Fibroblast of lung (primary cell): ENCODE data around the gene GNAL. TPM values are rescaled to one million over a fixed set of nuclear protein-coding genes. Genes with fewer than 3 reads are reported as not detected.

ENCODE experiments used
- DNase-seq, 2 donors: peaks; one replicate each; pipeline versions ENCODE4 v3.0.0 to v3.0.0-alpha.2; 2010; ENCODE audit warnings: low read depth in 2 of 2
- H2AFZ ChIP-seq: 2 replicates; pipeline ENCODE4 v1.5.1; 2012; ENCODE audit warnings: low read length, control low read depth, inconsistent platforms
- H3K27ac ChIP-seq: 2 replicates; pipeline ENCODE4 v1.5.1; 2011; ENCODE audit warnings: low read length, control low read depth; ENCODE audit not compliant: insufficient read depth
- H3K27me3 ChIP-seq: 2 replicates; pipeline ENCODE4 v1.5.1; 2011; ENCODE audit warnings: mild to moderate bottlenecking, low read length; ENCODE audit not compliant: control insufficient read depth, insufficient read depth
- H3K36me3 ChIP-seq: 2 replicates; pipeline ENCODE4 v1.5.1; 2011; ENCODE audit warnings: low read length; ENCODE audit not compliant: control insufficient read depth, insufficient read depth
- H3K4me1 ChIP-seq: 2 replicates; pipeline ENCODE4 v1.5.1; 2011; ENCODE audit warnings: low read length; ENCODE audit not compliant: control insufficient read depth, insufficient read depth; ENCODE audit errors: extremely low read depth
- H3K4me2 ChIP-seq: 2 replicates; pipeline ENCODE4 v1.5.1; 2011; ENCODE audit warnings: low read length, control low read depth; ENCODE audit not compliant: insufficient read depth; ENCODE audit errors: extremely low read depth
- H3K4me3 ChIP-seq, 4 experiments: fragments of 200-600 bp in 1 of 4; sonication (generic) in 1 of 4; replicated peaks in 1 of 4; 2 replicates each; pipeline ENCODE4 v1.5.1; 2011 to 2016; ENCODE audit warnings: low read length in 4 of 4, low read depth in 3 of 4, mild to moderate bottlenecking in 3 of 4, control low read depth in 2 of 4, inconsistent platforms in 1 of 4, mixed read lengths in 1 of 4; ENCODE audit not compliant: insufficient read depth in 1 of 4; ENCODE audit errors: control extremely low read depth in 1 of 4
- H3K79me2 ChIP-seq: 2 replicates; pipeline ENCODE4 v1.5.1; 2012; ENCODE audit warnings: mild to moderate bottlenecking, low read length, inconsistent platforms; ENCODE audit not compliant: control insufficient read depth, insufficient read depth
- H3K9ac ChIP-seq: 2 replicates; pipeline ENCODE4 v1.5.1; 2011; ENCODE audit warnings: mild to moderate bottlenecking, low read length, control low read depth; ENCODE audit not compliant: insufficient read depth
- H3K9me3 ChIP-seq: 2 replicates; pipeline ENCODE4 v1.5.1; 2012; ENCODE audit warnings: low read depth, low read length; ENCODE audit not compliant: control insufficient read depth, insufficient read depth
- H4K20me1 ChIP-seq: 2 replicates; pipeline ENCODE4 v1.5.1; 2011; ENCODE audit warnings: low read length; ENCODE audit not compliant: control insufficient read depth, insufficient read depth; ENCODE audit errors: extremely low read depth
- EZH2 ChIP-seq: IDR thresholded peaks from 2 replicates; pipeline ENCODE4 v1.5.1; 2012; ENCODE audit warnings: low read length, control low read depth, mild to moderate bottlenecking; ENCODE audit errors: missing control alignments
- polyA plus RNA-seq, 2 donors: library from polyadenylated mRNA; depleted of rRNA in 1 of 2; stranded (reverse) in 1 of 2; unstranded in 1 of 2; fragments of >200 nt; gene quantifications; 2 replicates each; pipeline ENCODE4 v1.2.1, GENCODE V29; 2011 to 2012; ENCODE audit warnings: missing spikeins in 1 of 2
- total RNA-seq: library from RNA; depleted of rRNA; stranded (reverse); fragments of >200 nt; gene quantifications from 2 replicates; pipeline ENCODE4 v1.2.1, GENCODE V29; 2014
- TF ChIP-seq, protein P1 (sequence below), 2 donors: IDR thresholded peaks in 1 of 2; conservative IDR thresholded peaks in 1 of 2; 1 replicate in 1 of 2; 2 replicates in 1 of 2; pipeline ENCODE4 v1.5.1; 2011 to 2012; ENCODE audit warnings: low read length in 2 of 2, control low read depth in 1 of 2, inconsistent platforms in 1 of 2, low read depth in 1 of 2, mild to moderate bottlenecking in 1 of 2

The GNAL gene
- total and polyA plus RNA-seq, 2 donors (not counting 1 experiment from before 2014, with no cell fraction given), result 0.05 to 0.50 TPM

DNA sequence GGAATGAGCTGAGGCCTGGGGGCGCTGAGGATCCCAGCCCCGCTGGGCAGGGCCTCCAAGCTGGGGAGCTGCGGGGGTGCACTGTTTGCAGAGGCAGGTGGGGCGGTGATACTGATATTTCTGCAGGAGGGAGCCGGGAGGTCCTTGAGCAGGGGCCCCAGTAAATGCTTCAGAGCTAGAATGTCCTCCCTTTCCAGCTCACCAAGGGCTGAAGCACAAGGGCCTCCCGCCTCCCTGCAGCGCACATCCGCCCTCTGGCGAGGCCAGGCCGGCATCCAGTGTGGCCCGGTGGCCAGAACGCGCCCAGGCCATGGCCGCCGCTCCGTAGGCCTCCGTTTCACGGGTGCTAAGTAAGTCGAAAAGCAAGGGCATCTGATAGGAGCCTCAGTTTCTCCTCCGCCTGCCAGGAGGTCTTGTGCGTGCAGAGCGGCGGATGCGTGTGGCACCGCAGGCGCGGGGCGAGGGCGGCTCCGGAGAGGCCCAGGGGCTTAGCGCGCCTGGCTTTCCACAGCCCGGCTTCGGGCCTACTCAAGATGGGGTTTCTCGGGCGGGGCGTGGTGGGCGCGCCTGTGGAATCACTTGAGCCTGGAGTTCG is 132.7 kb downstream of the GNAL start:
- no peaks in the 10 kb centered on the region for H3K4me1 ChIP-seq
- no peak for DNase-seq
- H3K9me3 ChIP-seq, result no peaks in the 10 kb centered on the region
- no peak overlapping the region for H3K4me2 ChIP-seq
- no peak overlapping the region for H3K4me3 ChIP-seq
- H3K27me3 ChIP-seq, result no peaks in the 10 kb centered on the region
- H3K27ac ChIP-seq, result no peak overlapping the region
- TF ChIP-seq EZH2, result no peak
- TF ChIP-seq, protein P1, sequence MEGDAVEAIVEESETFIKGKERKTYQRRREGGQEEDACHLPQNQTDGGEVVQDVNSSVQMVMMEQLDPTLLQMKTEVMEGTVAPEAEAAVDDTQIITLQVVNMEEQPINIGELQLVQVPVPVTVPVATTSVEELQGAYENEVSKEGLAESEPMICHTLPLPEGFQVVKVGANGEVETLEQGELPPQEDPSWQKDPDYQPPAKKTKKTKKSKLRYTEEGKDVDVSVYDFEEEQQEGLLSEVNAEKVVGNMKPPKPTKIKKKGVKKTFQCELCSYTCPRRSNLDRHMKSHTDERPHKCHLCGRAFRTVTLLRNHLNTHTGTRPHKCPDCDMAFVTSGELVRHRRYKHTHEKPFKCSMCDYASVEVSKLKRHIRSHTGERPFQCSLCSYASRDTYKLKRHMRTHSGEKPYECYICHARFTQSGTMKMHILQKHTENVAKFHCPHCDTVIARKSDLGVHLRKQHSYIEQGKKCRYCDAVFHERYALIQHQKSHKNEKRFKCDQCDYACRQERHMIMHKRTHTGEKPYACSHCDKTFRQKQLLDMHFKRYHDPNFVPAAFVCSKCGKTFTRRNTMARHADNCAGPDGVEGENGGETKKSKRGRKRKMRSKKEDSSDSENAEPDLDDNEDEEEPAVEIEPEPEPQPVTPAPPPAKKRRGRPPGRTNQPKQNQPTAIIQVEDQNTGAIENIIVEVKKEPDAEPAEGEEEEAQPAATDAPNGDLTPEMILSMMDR (conservative IDR thresholded peaks at IDR 0.05 in 1 of 2, IDR thresholded peaks at IDR 0.05 in 1 of 2; ENCODE audit: low read depth in 1 of 2, low read length in 2 of 2), result no peak
- no peak overlapping the region for H2AFZ ChIP-seq
- no peaks in the 10 kb centered on the region for H3K79me2 ChIP-seq
- no peaks in the 10 kb centered on the region for H4K20me1 ChIP-seq
- H3K36me3 ChIP-seq, result no peaks in the 10 kb centered on the region
- H3K9ac ChIP-seq, result no peak overlapping the region

DNA sequence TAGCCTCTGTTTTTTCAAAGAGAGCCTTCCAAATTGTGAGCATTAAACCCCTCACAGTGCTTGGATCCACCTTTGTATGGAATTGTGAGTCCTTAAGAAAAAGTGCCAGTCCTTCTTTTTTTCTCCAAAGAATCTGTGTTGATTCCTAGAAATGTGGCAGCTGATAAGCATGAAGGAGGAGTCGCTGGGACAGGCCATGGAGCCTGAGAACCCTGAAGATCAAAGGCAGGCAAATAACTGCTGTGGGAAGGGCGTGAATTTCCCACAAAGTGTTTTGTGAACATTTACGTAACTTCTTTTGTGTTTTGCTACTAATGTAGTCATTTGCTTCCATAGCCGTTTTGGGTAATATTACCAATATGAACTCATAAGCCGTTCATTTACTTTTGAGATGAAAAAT is 134.5 kb downstream of the GNAL start:
- Histone ChIP-seq H3K9ac (no peak overlapping the region), H3K27ac (no peak overlapping the region), H2AFZ (no peak overlapping the region), H4K20me1 (no peaks in the 10 kb centered on the region), H3K9me3 (no peaks in the 10 kb centered on the region), H3K27me3 (no peaks in the 10 kb centered on the region), H3K79me2 (no peaks in the 10 kb centered on the region), H3K4me2 (no peak overlapping the region), H3K36me3 (no peaks in the 10 kb centered on the region), H3K4me1 (no peaks in the 10 kb centered on the region), H3K4me3 (no peak overlapping the region)
- no peak for DNase-seq
- TF ChIP-seq, protein P1 (conservative IDR thresholded peaks at IDR 0.05 in 1 of 2, IDR thresholded peaks at IDR 0.05 in 1 of 2; ENCODE audit: low read depth in 1 of 2, low read length in 2 of 2), result no peak
- TF ChIP-seq EZH2, result no peak

DNA sequence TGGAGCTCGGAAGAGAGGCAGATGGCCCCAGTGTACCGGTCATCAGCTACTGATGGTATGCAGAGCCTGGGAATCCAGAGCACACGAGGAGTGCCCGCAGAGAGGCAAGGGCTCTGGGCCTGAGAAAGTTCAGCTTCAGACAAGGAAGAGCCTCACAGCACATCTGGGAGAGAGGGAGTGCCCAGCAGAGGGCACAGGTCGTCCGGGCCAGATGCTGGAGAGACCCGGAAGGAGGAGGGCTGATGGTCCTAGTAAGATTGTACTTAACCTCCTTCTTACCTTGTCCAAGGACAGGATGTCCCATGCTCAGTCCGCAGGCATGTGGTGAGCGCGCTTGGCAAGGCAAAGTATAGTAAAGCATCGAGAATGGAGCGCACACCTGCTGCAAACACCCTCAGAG is 137.8 kb downstream of the GNAL start:
- TF ChIP-seq, protein P1 (conservative IDR thresholded peaks at IDR 0.05 in 1 of 2, IDR thresholded peaks at IDR 0.05 in 1 of 2; ENCODE audit: low read depth in 1 of 2, low read length in 2 of 2), result no peak
- no peak for TF ChIP-seq EZH2
- Histone ChIP-seq H2AFZ (no peak overlapping the region), H3K27me3 (no peaks in the 10 kb centered on the region), H3K9me3 (no peaks in the 10 kb centered on the region), H3K36me3 (no peaks in the 10 kb centered on the region), H4K20me1 (no peaks in the 10 kb centered on the region), H3K27ac (no peak overlapping the region), H3K4me3 (no peak overlapping the region), H3K79me2 (no peaks in the 10 kb centered on the region), H3K4me1 (no peaks in the 10 kb centered on the region), H3K9ac (no peak overlapping the region), H3K4me2 (no peak overlapping the region)
- no peak for DNase-seq
